ENCODE data around the gene SYT6.

The SYT6 gene

DNA sequence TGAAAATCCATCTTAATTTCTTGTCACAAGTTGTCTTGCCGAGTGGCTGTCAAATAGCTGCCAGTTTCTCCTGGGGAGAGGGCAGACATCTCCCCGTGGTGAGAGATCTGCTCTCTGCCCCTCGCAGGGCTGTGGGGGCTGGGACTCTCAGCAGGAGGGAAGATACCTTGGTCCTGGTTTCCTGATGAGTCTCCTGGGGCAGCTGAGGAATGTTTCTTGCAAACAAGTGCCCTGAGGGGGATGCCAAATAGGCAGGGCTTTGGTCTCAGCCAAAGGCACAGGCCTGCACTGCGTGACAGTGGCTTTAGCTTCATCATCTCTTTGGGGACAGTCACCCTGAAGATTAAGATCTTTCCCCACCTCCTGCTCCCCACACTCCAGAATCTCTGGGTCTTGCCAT is 40.9 kb downstream of the SYT6 start:
- TF ChIP-seq, protein P1, sequence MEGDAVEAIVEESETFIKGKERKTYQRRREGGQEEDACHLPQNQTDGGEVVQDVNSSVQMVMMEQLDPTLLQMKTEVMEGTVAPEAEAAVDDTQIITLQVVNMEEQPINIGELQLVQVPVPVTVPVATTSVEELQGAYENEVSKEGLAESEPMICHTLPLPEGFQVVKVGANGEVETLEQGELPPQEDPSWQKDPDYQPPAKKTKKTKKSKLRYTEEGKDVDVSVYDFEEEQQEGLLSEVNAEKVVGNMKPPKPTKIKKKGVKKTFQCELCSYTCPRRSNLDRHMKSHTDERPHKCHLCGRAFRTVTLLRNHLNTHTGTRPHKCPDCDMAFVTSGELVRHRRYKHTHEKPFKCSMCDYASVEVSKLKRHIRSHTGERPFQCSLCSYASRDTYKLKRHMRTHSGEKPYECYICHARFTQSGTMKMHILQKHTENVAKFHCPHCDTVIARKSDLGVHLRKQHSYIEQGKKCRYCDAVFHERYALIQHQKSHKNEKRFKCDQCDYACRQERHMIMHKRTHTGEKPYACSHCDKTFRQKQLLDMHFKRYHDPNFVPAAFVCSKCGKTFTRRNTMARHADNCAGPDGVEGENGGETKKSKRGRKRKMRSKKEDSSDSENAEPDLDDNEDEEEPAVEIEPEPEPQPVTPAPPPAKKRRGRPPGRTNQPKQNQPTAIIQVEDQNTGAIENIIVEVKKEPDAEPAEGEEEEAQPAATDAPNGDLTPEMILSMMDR (conservative IDR thresholded peaks at IDR 0.05; ENCODE audit: low read depth, low read length), result no peak
- no peak for DNase-seq (ENCODE audit: low read depth)
- no peak overlapping the region for H3K4me3 ChIP-seq (ENCODE audit: low read depth, low read length)

DNA sequence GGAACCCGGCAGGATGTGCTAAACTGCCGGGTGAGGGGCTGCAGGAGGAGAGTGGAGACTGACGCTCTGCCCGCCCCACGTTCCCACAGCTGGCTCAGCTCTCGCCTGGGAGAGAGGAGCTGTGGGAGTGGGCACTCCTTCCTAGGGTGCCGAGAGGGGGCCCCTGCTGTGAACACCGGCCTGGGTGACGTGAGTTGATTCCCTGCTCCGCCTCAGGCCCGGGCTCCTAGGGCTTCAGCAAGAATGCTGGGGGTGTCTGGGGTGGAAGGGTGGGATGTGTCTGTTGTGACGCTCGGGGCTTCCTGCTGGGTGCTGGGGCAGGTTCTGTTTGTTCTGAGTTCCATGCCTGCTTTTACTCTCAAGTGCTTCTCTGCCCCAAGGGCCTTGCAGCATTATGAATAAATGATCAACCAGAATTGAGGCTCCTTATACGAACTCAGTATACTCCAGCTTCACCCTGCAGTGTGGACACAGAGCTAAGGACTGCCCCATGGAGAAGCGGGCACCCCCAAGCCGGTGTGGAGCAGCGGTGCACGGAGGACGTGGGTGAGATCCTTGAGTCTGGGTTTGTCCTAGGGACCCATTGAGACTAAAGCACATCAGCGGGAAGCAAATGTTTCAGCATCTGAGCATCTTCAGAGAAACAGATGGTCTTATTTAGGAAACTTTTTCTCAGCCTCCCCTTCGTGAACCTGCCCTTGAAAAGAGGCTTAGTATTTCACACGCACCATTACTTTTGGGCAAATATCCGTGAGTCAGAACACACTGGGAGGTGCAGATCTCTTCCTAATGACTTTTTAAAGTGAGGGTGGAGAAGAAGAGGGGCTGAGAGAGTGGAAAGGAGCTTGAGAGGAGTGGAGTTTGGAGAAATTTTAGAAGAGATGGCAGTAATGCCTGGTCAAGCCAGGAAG is 41.7 kb downstream of the SYT6 start:
- no peak overlapping the region for H3K4me3 ChIP-seq (ENCODE audit: low read depth, low read length)
- no peak for DNase-seq (ENCODE audit: low read depth)
- TF ChIP-seq, protein P1 (conservative IDR thresholded peaks at IDR 0.05; ENCODE audit: low read depth, low read length), result no peak

DNA sequence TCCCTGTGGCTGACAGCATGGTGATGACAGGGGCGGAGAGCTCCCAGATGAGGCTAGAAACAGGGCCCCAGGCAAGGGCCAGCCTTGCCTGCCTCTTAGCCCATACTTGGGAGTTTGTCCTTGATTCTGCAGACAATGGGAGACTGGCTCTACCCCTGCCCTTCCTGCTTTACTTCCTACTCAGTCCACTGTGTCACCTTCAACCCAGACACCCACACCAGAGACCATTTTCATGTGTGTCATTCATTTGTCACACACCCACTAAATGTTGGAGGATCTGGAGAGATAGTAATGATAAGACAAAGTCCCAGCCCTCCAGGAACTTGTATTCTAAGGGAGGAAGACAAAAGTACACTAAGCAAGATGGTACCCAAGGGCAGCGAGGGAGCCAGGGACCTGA is 43.7 kb downstream of the SYT6 start:
- no peak for DNase-seq (ENCODE audit: low read depth)
- TF ChIP-seq, protein P1 (conservative IDR thresholded peaks at IDR 0.05; ENCODE audit: low read depth, low read length), result no peak
- no peak overlapping the region for H3K4me3 ChIP-seq (ENCODE audit: low read depth, low read length)

DNA sequence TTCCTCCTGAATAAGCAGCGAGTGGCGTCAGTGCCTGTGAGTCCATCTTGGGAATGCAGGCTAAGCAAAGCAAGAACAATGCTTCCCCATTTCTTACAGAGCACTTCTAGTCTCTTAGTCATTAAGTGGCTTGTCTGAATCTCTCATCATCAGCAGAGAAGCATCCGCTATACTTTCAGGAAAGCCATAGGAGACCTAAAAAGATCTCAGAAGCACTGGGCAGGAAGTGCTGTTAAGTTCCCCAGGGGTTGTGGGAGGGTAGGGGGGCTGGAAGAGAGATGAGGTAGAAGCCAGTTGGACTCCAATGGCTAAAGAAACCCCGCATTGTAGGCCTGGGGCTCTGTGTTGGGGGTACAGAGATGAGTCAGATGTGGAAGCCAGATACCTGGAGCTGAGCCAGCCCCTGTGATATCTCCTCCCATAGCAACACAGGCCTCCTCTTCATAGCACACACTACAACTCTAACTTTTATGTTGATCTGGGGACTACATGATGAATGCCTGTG is 44.9 kb downstream of the SYT6 start:
- no peak overlapping the region for H3K4me3 ChIP-seq (ENCODE audit: low read depth, low read length)
- DNase-seq (ENCODE audit: low read depth), result peak; percentile 60
- TF ChIP-seq, protein P1 (conservative IDR thresholded peaks at IDR 0.05; ENCODE audit: low read depth, low read length), result no peak

DNA sequence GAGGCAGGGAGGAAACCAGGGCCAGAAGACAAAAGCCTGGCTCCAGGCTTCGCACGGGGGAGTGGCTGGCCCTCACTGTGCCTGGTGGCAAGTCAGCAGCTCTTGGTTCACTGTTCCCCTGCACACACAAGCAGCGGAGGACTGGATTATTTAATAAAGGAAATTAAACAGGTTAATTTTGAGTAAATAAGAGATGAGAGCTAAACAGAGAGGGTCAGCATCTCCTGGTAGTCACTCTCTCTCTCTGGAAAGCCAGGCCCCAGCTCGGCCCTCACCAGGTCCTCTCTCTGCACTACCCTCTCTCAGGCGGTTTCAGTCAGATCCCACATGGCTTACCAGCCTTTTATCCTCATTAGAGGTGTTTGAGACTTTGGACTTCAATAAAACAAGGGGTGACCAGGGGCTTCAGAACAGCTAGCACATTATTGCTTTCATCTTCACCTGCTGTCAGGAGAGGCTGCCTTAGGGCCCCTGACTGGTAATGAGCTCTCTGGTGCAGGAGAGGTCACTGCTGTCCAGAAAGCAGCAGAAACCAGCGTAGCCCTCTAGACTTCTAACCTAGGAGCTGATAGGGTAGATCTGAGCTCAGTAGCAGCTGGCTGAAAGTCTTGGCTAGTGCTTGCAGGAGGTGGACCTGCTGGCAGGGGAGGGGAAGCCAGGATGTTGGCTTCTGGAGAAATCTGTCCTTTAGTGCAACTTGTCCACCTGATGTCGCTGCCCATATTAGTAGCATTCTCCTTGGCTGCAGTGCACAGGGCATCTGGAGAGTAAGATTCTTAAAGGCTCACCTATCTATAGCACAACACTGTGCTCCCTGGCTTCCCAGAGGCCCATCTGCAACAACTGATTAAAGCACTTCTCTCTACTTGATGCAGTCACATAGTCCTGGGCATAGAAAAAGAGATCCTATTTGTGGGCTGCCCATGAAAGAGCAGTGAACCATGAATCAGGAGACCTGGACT is 45.9 kb downstream of the SYT6 start:
- TF ChIP-seq, protein P1 (conservative IDR thresholded peaks at IDR 0.05; ENCODE audit: low read depth, low read length), result no peak
- no peak for DNase-seq (ENCODE audit: low read depth)
- no peak overlapping the region for H3K4me3 ChIP-seq (ENCODE audit: low read depth, low read length)

DNA sequence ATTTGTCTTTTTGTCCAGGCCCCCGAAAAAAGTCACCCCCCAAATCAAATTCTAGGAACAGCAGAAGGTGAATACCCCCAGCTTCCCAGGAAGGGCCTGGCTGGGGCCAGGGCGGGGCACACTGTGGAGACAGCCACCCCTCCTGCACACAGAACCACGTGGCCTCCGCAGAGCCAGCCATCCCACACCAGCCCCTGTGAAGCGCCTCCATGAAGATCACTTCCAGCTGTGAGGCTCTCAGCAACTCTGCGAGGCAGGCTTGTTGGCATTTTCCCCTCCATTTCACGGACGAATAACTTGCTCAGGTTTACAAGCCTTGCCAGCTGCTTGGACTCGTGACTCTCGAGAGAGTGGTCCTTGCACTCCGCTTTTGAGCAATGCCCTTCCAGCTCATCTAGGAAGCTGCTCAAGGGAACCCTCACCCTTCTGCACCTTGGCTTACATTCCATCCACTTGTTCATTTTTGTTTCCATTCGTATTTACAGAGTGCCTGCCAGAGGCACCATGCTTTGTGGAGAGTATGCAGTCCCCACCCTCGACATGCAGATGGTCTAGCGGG is 48.2 kb downstream of the SYT6 start:
- no peak for DNase-seq (ENCODE audit: low read depth)
- TF ChIP-seq, protein P1 (conservative IDR thresholded peaks at IDR 0.05; ENCODE audit: low read depth, low read length), result no peak
- H3K4me3 ChIP-seq (ENCODE audit: low read depth, low read length), result no peak overlapping the region
